Choroid plexus epithelial cell (primary cell): ENCODE measurements around the gene SORCS1.

Source experiments
- DNase-seq: peaks from one replicate; pipeline ENCODE4 v3.0.0-alpha.2; 2010; ENCODE audit warnings: low read depth
- H3K4me3 ChIP-seq: 2 replicates; pipeline ENCODE4 v1.5.1; 2011; ENCODE audit warnings: low read depth, mild to moderate bottlenecking, control low read depth, low read length, moderate library complexity
- TF ChIP-seq, protein P1 (sequence below): conservative IDR thresholded peaks from 2 replicates; pipeline ENCODE4 v1.5.1; 2011; ENCODE audit warnings: low read depth, mild to moderate bottlenecking, control low read depth, inconsistent platforms, low read length, moderate library complexity

Gene SORCS1

DNA sequence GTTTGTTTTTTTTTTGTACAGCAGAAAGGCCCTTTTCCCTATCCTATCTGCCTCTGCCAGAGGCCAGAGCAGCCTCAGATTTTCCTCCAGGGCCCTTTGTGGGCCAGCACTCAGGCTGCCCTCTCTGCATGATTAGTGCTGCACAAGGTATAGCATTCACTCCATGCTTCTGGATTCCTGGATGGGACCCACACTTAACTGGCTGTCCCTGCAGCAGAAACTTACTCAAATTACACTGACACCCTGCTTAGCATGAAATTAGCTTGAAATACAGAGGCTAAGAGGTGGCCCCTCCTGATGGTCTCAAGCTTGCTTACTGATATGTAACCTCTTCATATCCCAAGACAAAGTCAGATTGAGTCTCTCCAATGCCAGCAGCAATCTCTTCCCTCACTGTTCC, 239.3 kb downstream of the SORCS1 start:
- no peak overlapping the region for H3K4me3 ChIP-seq
- TF ChIP-seq, protein P1, sequence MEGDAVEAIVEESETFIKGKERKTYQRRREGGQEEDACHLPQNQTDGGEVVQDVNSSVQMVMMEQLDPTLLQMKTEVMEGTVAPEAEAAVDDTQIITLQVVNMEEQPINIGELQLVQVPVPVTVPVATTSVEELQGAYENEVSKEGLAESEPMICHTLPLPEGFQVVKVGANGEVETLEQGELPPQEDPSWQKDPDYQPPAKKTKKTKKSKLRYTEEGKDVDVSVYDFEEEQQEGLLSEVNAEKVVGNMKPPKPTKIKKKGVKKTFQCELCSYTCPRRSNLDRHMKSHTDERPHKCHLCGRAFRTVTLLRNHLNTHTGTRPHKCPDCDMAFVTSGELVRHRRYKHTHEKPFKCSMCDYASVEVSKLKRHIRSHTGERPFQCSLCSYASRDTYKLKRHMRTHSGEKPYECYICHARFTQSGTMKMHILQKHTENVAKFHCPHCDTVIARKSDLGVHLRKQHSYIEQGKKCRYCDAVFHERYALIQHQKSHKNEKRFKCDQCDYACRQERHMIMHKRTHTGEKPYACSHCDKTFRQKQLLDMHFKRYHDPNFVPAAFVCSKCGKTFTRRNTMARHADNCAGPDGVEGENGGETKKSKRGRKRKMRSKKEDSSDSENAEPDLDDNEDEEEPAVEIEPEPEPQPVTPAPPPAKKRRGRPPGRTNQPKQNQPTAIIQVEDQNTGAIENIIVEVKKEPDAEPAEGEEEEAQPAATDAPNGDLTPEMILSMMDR = no peak
- DNase-seq = no peak

DNA sequence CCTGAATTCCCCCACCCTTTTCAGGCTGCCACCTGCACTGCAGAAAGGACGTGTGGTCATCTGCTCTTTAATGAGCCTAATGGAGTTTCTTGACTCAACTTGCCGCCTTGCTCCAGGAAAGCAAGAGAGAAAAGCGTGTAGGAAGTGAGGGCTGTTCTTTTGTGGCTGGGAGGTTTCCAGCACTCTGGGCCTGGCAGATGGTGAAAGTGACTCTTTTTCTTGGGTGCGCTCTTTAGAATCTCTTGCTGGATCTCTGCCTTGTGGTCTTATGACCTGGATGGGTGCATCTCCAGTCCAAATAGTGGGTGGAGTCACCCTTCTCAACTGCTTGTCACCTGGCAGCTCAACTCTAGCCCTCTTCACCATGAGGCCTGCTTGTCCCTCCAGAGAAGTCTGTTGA, 244.0 kb downstream of the SORCS1 start:
- TF ChIP-seq, protein P1 = no peak
- H3K4me3 ChIP-seq = no peak overlapping the region
- no peak for DNase-seq

DNA sequence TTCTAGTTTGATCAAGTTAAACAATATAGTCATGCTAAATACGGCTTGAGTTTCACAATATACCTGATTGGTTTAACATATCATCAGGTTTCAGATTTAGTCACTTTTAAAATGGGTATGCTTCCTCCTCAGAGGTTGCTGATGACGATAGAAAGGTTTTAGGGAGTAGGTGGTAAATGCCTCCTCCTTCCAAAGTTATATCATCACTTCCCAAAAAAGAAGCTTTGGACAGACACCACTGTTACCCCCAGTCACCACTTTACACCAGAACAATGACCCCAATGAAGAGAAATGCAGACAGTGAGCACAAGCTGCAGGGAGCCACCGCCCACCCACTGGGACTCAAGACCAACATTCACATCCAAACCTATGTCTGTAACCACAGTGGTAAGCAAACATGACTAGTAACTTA, 244.6 kb downstream of the SORCS1 start:
- TF ChIP-seq, protein P1 = no peak
- H3K4me3 ChIP-seq = no peak overlapping the region
- DNase-seq = no peak

DNA sequence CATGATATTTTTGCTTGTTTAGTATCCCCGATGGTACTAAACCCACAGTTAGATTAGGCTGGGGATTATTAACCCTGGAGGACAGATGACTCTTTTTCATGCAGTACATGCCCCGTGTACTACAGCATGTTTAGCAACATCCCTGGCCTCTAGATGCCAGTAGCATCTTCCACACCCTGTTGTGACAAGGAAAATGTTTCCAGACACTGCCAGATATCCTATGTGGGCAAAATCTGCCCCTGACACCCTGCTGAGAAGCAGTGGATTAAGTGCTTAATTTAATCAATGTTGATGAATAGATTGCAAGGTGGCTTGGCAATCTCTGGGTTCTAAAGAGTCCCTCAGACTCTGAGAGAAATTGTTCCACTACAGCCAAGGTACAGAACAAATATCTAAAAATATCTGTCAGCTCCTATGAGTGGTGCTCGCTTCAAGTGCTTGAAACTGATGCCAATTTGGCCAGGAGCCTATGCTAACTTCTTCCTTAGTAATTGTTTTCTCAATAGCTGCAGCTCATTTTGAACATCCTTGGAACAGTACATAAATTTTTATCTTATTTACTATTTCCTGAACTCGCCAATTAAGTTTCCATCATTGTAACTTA, 247.0 kb downstream of the SORCS1 start:
- TF ChIP-seq, protein P1 = no peak
- DNase-seq = no peak
- H3K4me3 ChIP-seq = no peak overlapping the region

DNA sequence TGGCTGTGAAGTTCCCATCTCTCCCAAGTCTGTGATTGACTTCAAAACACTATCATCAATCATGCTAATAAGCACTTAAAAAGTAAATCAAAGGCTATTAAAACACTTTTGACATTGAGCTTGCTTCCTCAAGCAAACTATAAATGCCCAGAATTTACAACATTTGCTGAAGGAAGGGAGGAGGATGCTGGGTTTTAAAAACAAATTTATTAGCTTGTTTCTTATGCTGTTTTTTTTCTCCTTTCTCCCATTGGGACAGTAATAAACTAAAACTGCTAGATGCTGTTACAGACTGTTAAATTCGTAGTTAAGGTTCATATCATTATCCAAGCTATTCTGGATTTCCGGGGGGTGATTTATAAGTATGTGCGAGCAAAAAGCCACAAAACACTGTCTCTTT, 250.5 kb downstream of the SORCS1 start:
- no peak for DNase-seq
- TF ChIP-seq, protein P1 = no peak
- no peak overlapping the region for H3K4me3 ChIP-seq

DNA sequence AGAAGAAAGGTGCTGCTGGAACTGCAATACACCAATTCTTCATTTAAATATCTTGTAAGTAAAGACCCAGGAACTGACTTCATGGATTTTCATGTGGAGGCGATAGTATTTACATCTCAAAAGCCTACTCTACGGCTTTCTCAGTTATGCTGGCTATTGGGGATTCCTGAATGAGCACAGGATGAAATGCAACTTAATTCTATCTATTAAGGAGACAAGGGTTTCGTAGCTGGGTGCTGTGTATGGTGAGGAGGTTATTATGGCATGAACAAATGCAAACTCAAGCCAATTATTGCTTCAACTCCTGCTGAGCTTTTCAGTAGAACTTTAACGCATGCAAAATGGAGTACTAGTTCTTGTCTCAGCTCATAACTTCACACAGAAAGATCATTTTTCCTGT, 251.2 kb downstream of the SORCS1 start:
- no peak for DNase-seq
- no peak overlapping the region for H3K4me3 ChIP-seq
- TF ChIP-seq, protein P1 = no peak

DNA sequence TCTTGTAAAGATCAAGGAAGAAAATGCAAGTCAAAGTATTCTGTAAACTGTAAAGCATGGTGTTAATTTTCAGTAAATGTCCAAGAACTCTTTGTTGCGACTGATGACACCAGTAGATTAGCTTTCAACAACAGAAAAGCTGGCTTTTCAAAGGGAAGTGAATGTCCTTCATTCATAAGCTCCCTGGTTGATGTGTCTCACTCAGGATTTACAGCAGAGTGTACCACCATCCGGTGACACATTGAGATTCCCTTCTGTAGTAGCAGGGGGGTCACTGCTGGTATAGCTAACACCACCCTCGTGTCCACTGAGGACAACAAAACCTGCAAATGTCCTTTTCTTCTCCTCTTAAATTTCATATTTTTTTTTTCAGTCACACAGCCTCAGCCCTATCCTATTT, 253.4 kb downstream of the SORCS1 start:
- TF ChIP-seq, protein P1 = no peak
- no peak for DNase-seq
- H3K4me3 ChIP-seq = no peak overlapping the region
